ENCODE measurements around the gene BEST1.
A peak's percentile ranks its signal among the peaks of the same experiment; 100 is the strongest.

GRCh38 chr11:61966734-61967115 is 16.6 kb downstream of the BEST1 start:
- TF ChIP-seq POLR2AphosphoS5 (IDR thresholded peaks at IDR 0.05; ENCODE audit: low read depth, low read length), result peak; percentile 58
- TF ChIP-seq CTCF (IDR thresholded peaks at IDR 0.05 in 2 of 3, conservative IDR thresholded peaks at IDR 0.05 in 1 of 3; ENCODE audit: borderline replicate concordance in 1 of 3, insufficient read depth in 1 of 3, low read depth in 2 of 3, low read length in 2 of 3), result no peak
- no peak for TF ChIP-seq POLR2A (IDR thresholded peaks at IDR 0.05; ENCODE audit: borderline replicate concordance, extremely low read depth, insufficient read depth, insufficient read length)
- TF ChIP-seq JUND (IDR thresholded peaks at IDR 0.05), result no peak

Data from HCT116 (cell line).